H9 (cell line): ENCODE results near the gene EHBP1. TPM values are rescaled to one million over a fixed set of nuclear protein-coding genes. Genes with fewer than 3 reads are reported as not detected.

Experiments used
- DNase-seq: peaks from one replicate; pipeline ENCODE4 v3.0.0-alpha.2; 2017
- H2AFZ ChIP-seq: one replicate; pipeline ENCODE4 v1.6.1; 2013; ENCODE audit warnings: mild to moderate bottlenecking, low read length, control low read depth, moderate library complexity
- H2AK5ac ChIP-seq: 2 replicates; pipeline ENCODE4 v1.6.1; 2013; ENCODE audit warnings: low read length, control low read depth, mixed read lengths; ENCODE audit not compliant: insufficient read length
- H2BK120ac ChIP-seq: one replicate; pipeline ENCODE4 v1.6.1; 2013; ENCODE audit warnings: low read depth, mild to moderate bottlenecking, low read length, control low read depth, inconsistent platforms; ENCODE audit not compliant: poor library complexity, severe bottlenecking
- H2BK12ac ChIP-seq: 2 replicates; pipeline ENCODE4 v1.6.1; 2013; ENCODE audit warnings: low read length, control low read depth, mixed read lengths, low read depth; ENCODE audit not compliant: insufficient read length
- H2BK15ac ChIP-seq: 2 replicates; pipeline ENCODE4 v1.6.1; 2013; ENCODE audit warnings: low read depth, low read length, control low read depth
- H2BK20ac ChIP-seq: one replicate; pipeline ENCODE4 v1.6.1; 2013; ENCODE audit warnings: low read depth, mild to moderate bottlenecking, low read length, control low read depth, inconsistent platforms; ENCODE audit not compliant: poor library complexity, severe bottlenecking
- H2BK5ac ChIP-seq: 2 replicates; pipeline ENCODE4 v1.6.1; 2013; ENCODE audit warnings: low read length, control low read depth, mixed read lengths; ENCODE audit not compliant: insufficient read length
- H3K14ac ChIP-seq: 2 replicates; pipeline ENCODE4 v1.6.1; 2013; ENCODE audit warnings: low read length, control low read depth; ENCODE audit not compliant: insufficient read depth
- H3K18ac ChIP-seq: 2 replicates; pipeline ENCODE4 v1.6.1; 2013; ENCODE audit warnings: low read depth, mild to moderate bottlenecking, mixed read lengths, low read length, control low read depth; ENCODE audit not compliant: insufficient read length
- H3K23ac ChIP-seq: 2 replicates; pipeline ENCODE4 v1.6.1; 2013; ENCODE audit warnings: low read length, control low read depth, mixed read lengths, low read depth; ENCODE audit not compliant: insufficient read length
- H3K23me2 ChIP-seq: 2 replicates; pipeline ENCODE4 v1.6.1; 2013; ENCODE audit warnings: low read depth, mild to moderate bottlenecking, mixed read lengths, low read length, control low read depth; ENCODE audit not compliant: insufficient read length, poor library complexity, severe bottlenecking
- H3K27ac ChIP-seq: 2 replicates; pipeline ENCODE4 v1.5.1; 2013; ENCODE audit warnings: low read length, control low read depth, mixed read lengths, low read depth; ENCODE audit not compliant: insufficient read length
- H3K27me3 ChIP-seq: 2 replicates; pipeline ENCODE4 v1.6.1; 2013; ENCODE audit warnings: low read length, control low read depth, inconsistent platforms; ENCODE audit not compliant: insufficient read depth
- H3K4ac ChIP-seq: 2 replicates; pipeline ENCODE4 v1.6.1; 2013; ENCODE audit warnings: low read depth, mild to moderate bottlenecking, control low read depth, inconsistent platforms, low read length, moderate library complexity
- H3K4me1 ChIP-seq: 2 replicates; pipeline ENCODE4 v1.6.1; 2013; ENCODE audit warnings: low read length, control low read depth, inconsistent platforms; ENCODE audit not compliant: insufficient read depth
- H3K4me2 ChIP-seq: 2 replicates; pipeline ENCODE4 v1.6.1; 2013; ENCODE audit warnings: low read length, control low read depth, mixed read lengths; ENCODE audit not compliant: insufficient read length, insufficient read depth
- H3K56ac ChIP-seq: 2 replicates; pipeline ENCODE4 v1.6.1; 2013; ENCODE audit warnings: low read depth, mild to moderate bottlenecking, mixed read lengths, low read length, control low read depth; ENCODE audit not compliant: insufficient read length
- H3K79me1 ChIP-seq: 2 replicates; pipeline ENCODE4 v1.6.1; 2013; ENCODE audit warnings: low read depth, mild to moderate bottlenecking, moderate library complexity, low read length, control low read depth, inconsistent platforms; ENCODE audit not compliant: insufficient read depth, poor library complexity, severe bottlenecking
- H3K79me2 ChIP-seq: 2 replicates; pipeline ENCODE4 v1.6.1; 2013; ENCODE audit warnings: low read length, control low read depth, inconsistent platforms; ENCODE audit not compliant: insufficient read depth
- H3K9ac ChIP-seq: 2 replicates; pipeline ENCODE4 v1.6.1; 2013; ENCODE audit warnings: low read length, control low read depth, mixed read lengths; ENCODE audit not compliant: insufficient read length; ENCODE audit errors: extremely low read depth
- H3K9me3 ChIP-seq: one replicate; pipeline ENCODE4 v1.6.1; 2013; ENCODE audit warnings: low read depth, low read length, inconsistent platforms; ENCODE audit not compliant: control insufficient read depth
- H3T11ph ChIP-seq: one replicate; pipeline ENCODE4 v1.6.1; 2013; ENCODE audit warnings: mild to moderate bottlenecking, low read length, control low read depth, inconsistent platforms
- H4K20me1 ChIP-seq: one replicate; pipeline ENCODE4 v1.6.1; 2013; ENCODE audit not compliant: control insufficient read depth, insufficient read length, insufficient read depth
- H4K5ac ChIP-seq: 2 replicates; pipeline ENCODE4 v1.6.1; 2013; ENCODE audit warnings: low read depth, mild to moderate bottlenecking, mixed read lengths, low read length, control low read depth; ENCODE audit not compliant: insufficient read length
- H4K8ac ChIP-seq: replicated peaks from 2 replicates; pipeline ENCODE4 v1.6.1; 2013; ENCODE audit warnings: low read length, control low read depth, mixed read lengths, low read depth; ENCODE audit not compliant: insufficient read length
- H4K91ac ChIP-seq: 2 replicates; pipeline ENCODE4 v1.6.1; 2013; ENCODE audit warnings: low read depth, mild to moderate bottlenecking, moderate library complexity, mixed read lengths, low read length, control low read depth; ENCODE audit not compliant: insufficient read length
- H3K27ac Mint-ChIP-seq, 3 experiments: 2 replicates in 2 of 3; 3 replicates in 1 of 3; pipeline ENCODE4 v1.8.0; 2020 to 2021; ENCODE audit warnings: mixed read lengths in 3 of 3, mild to moderate bottlenecking in 1 of 3, moderate library complexity in 1 of 3
- H3K27me3 Mint-ChIP-seq: 2 replicates; pipeline ENCODE4 v1.8.0; 2021; ENCODE audit warnings: low read depth, mild to moderate bottlenecking, moderate library complexity, mixed read lengths
- H3K36me3 Mint-ChIP-seq, 3 experiments: 2 replicates in 2 of 3; 3 replicates in 1 of 3; pipeline ENCODE4 v1.8.0; 2020 to 2021; ENCODE audit warnings: low read depth in 3 of 3, mixed read lengths in 3 of 3; ENCODE audit not compliant: insufficient read depth in 1 of 3
- H3K4me1 Mint-ChIP-seq, 2 experiments: 2 replicates each; pipeline ENCODE4 v1.8.0; 2020; ENCODE audit warnings: mixed read lengths in 2 of 2
- H3K4me3 Mint-ChIP-seq, 2 experiments: 2 replicates in 1 of 2; 3 replicates in 1 of 2; pipeline ENCODE4 v1.8.0; 2020 to 2021; ENCODE audit warnings: mild to moderate bottlenecking in 2 of 2, mixed read lengths in 2 of 2, moderate library complexity in 1 of 2
- H3K9me3 Mint-ChIP-seq, 2 experiments: 2 replicates in 1 of 2; 3 replicates in 1 of 2; pipeline ENCODE4 v1.8.0; 2020; ENCODE audit warnings: mild to moderate bottlenecking in 2 of 2, mixed read lengths in 2 of 2, moderate library complexity in 1 of 2
- WGBS: extraction: QIAGEN DNeasy Blood & Tissue Kit; methylation state at CpG from one replicate; pipeline ENCODE4 v1.1.7; 2013; ENCODE audit warnings: missing lambda C conversion rate, low lambda C conversion rate, mixed read lengths; ENCODE audit not compliant: insufficient read length; ENCODE audit errors: extremely low coverage; 5-methylcytosine and 5-hydroxymethylcytosine counted together
- total RNA-seq: library from RNA; stranded (reverse); gene quantifications from 2 replicates; pipeline ENCODE4 v1.2.1, GENCODE V29; 2021
- TF ChIP-seq, protein P1 (sequence below): fragments of 200-600 bp; sonication (generic); conservative IDR thresholded peaks from 3 replicates; pipeline ENCODE4 v1.8.0; 2021; ENCODE audit warnings: antibody characterized with exemption, mild to moderate bottlenecking

Gene EHBP1
- total RNA-seq, 1 experiment from 2014 or later: 35.6 TPM

DNA sequence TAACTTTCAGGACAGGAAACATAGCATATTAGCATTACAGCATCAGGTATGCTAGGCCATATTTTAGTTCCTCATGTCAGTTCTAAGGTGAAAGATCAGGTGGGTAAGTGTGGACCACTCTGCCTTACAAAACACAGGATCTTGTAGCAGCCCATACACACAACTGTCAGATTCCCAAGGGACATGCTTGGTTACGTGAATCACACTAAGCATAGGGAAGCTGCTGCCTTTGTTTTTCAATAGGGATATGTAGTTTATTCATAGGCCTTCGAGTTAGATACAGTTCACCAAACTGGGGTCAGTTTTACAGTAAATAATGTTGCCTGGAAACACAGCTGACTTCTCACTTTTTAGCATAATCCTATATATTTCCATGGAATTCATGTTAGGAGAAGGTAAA, 229.0 kb downstream of the EHBP1 start:
- Histone ChIP-seq H3K4ac (no peak overlapping the region), H3K27ac (no peak overlapping the region), H3T11ph (no peak overlapping the region), H4K20me1 (no peaks in the 10 kb centered on the region), H3K23me2 (no peaks in the 10 kb centered on the region), H4K91ac (no peak overlapping the region), H3K18ac (no peak overlapping the region), H3K9ac (no peak overlapping the region), H3K4me1 (peaks cover 2% of the 10 kb centered on the region; the same call in 1 of the 2 replicates), H3K79me2 (no peaks in the 10 kb centered on the region), H3K14ac (no peak overlapping the region), H3K56ac (no peak overlapping the region), H2BK20ac (no peak overlapping the region), H3K27me3 (no peaks in the 10 kb centered on the region), H4K5ac (no peak overlapping the region), H2BK15ac (no peak overlapping the region), H3K79me1 (no peaks in the 10 kb centered on the region), H2BK12ac (no peak overlapping the region), H2BK120ac (no peak overlapping the region), H3K23ac (no peak overlapping the region), H3K4me2 (no peak overlapping the region), H4K8ac (no peak overlapping the region), H2AK5ac (no peak overlapping the region), H2AFZ (no peak overlapping the region), H2BK5ac (no peak overlapping the region), H3K9me3 (no peaks in the 10 kb centered on the region)
- peak overlapping the region in 1 of 3 experiments; percentile 72; a peak in 3 of 7 replicates for H3K27ac Mint-ChIP-seq
- H3K4me3 Mint-ChIP-seq: no peak overlapping the region
- H3K27me3 Mint-ChIP-seq: no peaks in the 10 kb centered on the region
- no CpG with 5 or more reads among the region's 2 CpGs for WGBS
- no peaks in the 10 kb centered on the region; a peak in 1 of 7 replicates for H3K36me3 Mint-ChIP-seq
- DNase-seq: no peak
- TF ChIP-seq, protein P1, sequence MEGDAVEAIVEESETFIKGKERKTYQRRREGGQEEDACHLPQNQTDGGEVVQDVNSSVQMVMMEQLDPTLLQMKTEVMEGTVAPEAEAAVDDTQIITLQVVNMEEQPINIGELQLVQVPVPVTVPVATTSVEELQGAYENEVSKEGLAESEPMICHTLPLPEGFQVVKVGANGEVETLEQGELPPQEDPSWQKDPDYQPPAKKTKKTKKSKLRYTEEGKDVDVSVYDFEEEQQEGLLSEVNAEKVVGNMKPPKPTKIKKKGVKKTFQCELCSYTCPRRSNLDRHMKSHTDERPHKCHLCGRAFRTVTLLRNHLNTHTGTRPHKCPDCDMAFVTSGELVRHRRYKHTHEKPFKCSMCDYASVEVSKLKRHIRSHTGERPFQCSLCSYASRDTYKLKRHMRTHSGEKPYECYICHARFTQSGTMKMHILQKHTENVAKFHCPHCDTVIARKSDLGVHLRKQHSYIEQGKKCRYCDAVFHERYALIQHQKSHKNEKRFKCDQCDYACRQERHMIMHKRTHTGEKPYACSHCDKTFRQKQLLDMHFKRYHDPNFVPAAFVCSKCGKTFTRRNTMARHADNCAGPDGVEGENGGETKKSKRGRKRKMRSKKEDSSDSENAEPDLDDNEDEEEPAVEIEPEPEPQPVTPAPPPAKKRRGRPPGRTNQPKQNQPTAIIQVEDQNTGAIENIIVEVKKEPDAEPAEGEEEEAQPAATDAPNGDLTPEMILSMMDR: no peak
- H3K4me1 Mint-ChIP-seq: peaks cover 10 to 13% of the 10 kb centered on the region in 2 experiments
- H3K9me3 Mint-ChIP-seq: no peaks in the 10 kb centered on the region
